Astrocyte of the cerebellum (primary cell): ENCODE results near the gene ZNF454.

ENCODE experiments used
- DNase-seq: peaks from one replicate; pipeline ENCODE4 v3.0.0-alpha.2; 2011; ENCODE audit warnings: low read depth
- H3K4me3 ChIP-seq: 2 replicates; pipeline ENCODE4 v1.5.1; 2011; ENCODE audit warnings: mild to moderate bottlenecking, low read depth, low read length, moderate library complexity
- CTCF ChIP-seq: IDR thresholded peaks from 2 replicates; pipeline ENCODE4 v1.5.1; 2012; ENCODE audit warnings: low read length, low read depth, moderate library complexity, mild to moderate bottlenecking; ENCODE audit errors: missing control alignments
- in situ Hi-C: cut with HindIII; loops from 2 replicates; pipeline ENCODE4 v1.10.0; 2017; ENCODE audit warnings: low sequenced_read_pairs

Gene ZNF454

GRCh38 chr5:178986326-178986960 is 45.4 kb downstream of the ZNF454 start:
- no peak for TF ChIP-seq CTCF
- in situ Hi-C loops, result no loop called here
- DNase-seq, result no peak
- H3K4me3 ChIP-seq, result no peak overlapping the region

- no peak for TF ChIP-seq CTCF
- in situ Hi-C loops, result no loop called here
- H3K4me3 ChIP-seq, result no peak overlapping the region
- DNase-seq, result no peak
Measured at GRCh38 chr5:178988436-178989220, 47.6 kb downstream of the ZNF454 start.

- DNase-seq, result no peak
- no peak for TF ChIP-seq CTCF
- in situ Hi-C loops, result no loop called here
- H3K4me3 ChIP-seq, result no peak overlapping the region
Measured at GRCh38 chr5:178989311-178989710, 48.3 kb downstream of the ZNF454 start.

- H3K4me3 ChIP-seq, result no peak overlapping the region
- DNase-seq, result no peak
- in situ Hi-C loops, result no loop called here
- no peak for TF ChIP-seq CTCF
Measured at GRCh38 chr5:178990491-178990890, 49.5 kb downstream of the ZNF454 start.

- TF ChIP-seq CTCF, result no peak
- DNase-seq, result no peak
- in situ Hi-C loops, result no loop called here
- H3K4me3 ChIP-seq, result no peak overlapping the region
Measured at GRCh38 chr5:178991190-178992145, 50.5 kb downstream of the ZNF454 start.

GRCh38 chr5:178992291-178992895 is 51.4 kb downstream of the ZNF454 start:
- in situ Hi-C loops, result no loop called here
- H3K4me3 ChIP-seq, result no peak overlapping the region
- TF ChIP-seq CTCF, result no peak
- DNase-seq, result no peak
